Thoracic aorta (tissue), 2 donors: ENCODE measurements around the gene TOR1AIP2. TPM values are rescaled to one million over a fixed set of nuclear protein-coding genes. Genes with fewer than 3 reads are reported as not detected.

Experiments
- ATAC-seq: fragments of 150-250 bp; one replicate; pipeline ENCODE4 v1.8.0; 2017; ENCODE audit warnings: low read depth; ENCODE audit not compliant: insufficient number of reproducible peaks, low FRiP score
- DNase-seq: peaks from one replicate; pipeline ENCODE4 v3.0.0-alpha.2; 2020; ENCODE audit warnings: low spot score
- H3K27ac ChIP-seq, 2 donors: fragments of 200-600 bp; sonication (generic); 1 replicate in 1 of 2; 2 replicates in 1 of 2; pipeline ENCODE4 v1.5.1; 2016; ENCODE audit warnings: mild to moderate bottlenecking in 2 of 2, moderate library complexity in 2 of 2
- H3K27me3 ChIP-seq: fragments of 200-600 bp; sonication (generic); replicated peaks from 2 replicates; pipeline ENCODE4 v1.6.0; 2016; ENCODE audit warnings: mild to moderate bottlenecking; ENCODE audit not compliant: insufficient read depth
- H3K36me3 ChIP-seq: fragments of 200-600 bp; sonication (generic); one replicate; pipeline ENCODE4 v1.5.1; 2016
- H3K4me1 ChIP-seq, 2 donors: fragments of 200-600 bp; sonication (generic); 1 replicate in 1 of 2; 2 replicates in 1 of 2; pipeline versions ENCODE4 v1.5.1 to v1.6.0; 2016; ENCODE audit warnings: low read depth in 2 of 2, mild to moderate bottlenecking in 1 of 2; ENCODE audit not compliant: control insufficient read depth in 1 of 2
- H3K4me3 ChIP-seq: fragments of 200-600 bp; sonication (generic); 2 replicates; pipeline ENCODE4 v1.5.1; 2016; ENCODE audit warnings: mild to moderate bottlenecking
- H3K9me3 ChIP-seq: fragments of 200-600 bp; sonication (generic); 2 replicates; pipeline ENCODE4 v1.5.1; 2016
- total RNA-seq, 2 donors: library from RNA; depleted of rRNA; stranded (reverse); fragments of >200 nt; gene quantifications; one replicate each; pipeline versions ENCODE4 v1.1.0 to v1.2.3, GENCODE V29; 2016
- TF ChIP-seq, protein P1 (sequence below): fragments of 200-600 bp; sonication (generic); IDR thresholded peaks from one replicate; pipeline ENCODE4 v1.5.1; 2019; ENCODE audit warnings: antibody characterized with exemption

TOR1AIP2 gene
- total RNA-seq, 2 donors from 2014 or later = 45.9 to 74.1 TPM

DNA sequence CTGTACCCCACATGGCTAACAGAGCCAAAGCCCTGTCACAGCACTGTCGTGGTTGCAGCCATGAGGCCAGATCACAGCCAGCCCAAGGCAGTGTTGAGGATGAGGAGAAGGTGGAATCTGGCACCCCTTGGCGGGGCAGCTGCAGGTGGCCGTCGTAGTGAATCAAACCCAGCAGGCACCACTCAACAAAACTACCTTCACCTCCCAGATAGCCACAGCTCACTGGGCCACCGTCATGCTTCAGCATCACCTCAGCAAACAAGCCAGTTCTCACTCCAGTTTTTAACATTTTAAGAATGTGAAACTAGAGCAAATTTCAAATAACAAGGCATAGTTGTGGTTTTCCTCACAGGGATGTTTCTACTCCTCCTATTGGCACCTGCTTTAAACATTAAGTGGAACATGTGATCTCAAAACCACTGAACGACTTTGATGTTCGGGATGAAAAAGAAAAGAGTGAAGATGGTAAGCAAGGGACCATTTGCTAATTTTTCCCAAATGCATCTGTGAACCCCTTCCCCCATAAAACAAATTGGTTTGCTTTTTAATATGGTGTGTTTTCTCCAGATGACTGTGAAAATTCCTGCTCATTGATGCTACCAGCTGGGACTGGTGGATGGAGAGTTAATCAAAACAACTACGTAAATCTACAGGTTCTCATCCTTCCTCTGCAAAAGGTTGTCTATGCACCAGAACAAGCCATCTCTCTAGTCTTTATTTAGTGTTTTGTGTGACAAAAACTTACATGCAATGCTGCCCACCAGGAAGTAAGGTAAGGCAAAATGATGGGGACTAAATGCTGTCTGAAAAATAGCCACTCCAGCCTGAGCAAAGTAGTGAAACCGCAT is 45.5 kb downstream of the TOR1AIP2 start:
- no peak overlapping the region for H3K27ac ChIP-seq
- no peak for DNase-seq
- H3K4me3 ChIP-seq = no peak overlapping the region
- TF ChIP-seq, protein P1, sequence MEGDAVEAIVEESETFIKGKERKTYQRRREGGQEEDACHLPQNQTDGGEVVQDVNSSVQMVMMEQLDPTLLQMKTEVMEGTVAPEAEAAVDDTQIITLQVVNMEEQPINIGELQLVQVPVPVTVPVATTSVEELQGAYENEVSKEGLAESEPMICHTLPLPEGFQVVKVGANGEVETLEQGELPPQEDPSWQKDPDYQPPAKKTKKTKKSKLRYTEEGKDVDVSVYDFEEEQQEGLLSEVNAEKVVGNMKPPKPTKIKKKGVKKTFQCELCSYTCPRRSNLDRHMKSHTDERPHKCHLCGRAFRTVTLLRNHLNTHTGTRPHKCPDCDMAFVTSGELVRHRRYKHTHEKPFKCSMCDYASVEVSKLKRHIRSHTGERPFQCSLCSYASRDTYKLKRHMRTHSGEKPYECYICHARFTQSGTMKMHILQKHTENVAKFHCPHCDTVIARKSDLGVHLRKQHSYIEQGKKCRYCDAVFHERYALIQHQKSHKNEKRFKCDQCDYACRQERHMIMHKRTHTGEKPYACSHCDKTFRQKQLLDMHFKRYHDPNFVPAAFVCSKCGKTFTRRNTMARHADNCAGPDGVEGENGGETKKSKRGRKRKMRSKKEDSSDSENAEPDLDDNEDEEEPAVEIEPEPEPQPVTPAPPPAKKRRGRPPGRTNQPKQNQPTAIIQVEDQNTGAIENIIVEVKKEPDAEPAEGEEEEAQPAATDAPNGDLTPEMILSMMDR = no peak
- no peaks in the 10 kb centered on the region for H3K9me3 ChIP-seq
- H3K27me3 ChIP-seq = no peaks in the 10 kb centered on the region
- H3K4me1 ChIP-seq = no peaks in the 10 kb centered on the region
- H3K36me3 ChIP-seq = no peaks in the 10 kb centered on the region
- ATAC-seq = no peak

DNA sequence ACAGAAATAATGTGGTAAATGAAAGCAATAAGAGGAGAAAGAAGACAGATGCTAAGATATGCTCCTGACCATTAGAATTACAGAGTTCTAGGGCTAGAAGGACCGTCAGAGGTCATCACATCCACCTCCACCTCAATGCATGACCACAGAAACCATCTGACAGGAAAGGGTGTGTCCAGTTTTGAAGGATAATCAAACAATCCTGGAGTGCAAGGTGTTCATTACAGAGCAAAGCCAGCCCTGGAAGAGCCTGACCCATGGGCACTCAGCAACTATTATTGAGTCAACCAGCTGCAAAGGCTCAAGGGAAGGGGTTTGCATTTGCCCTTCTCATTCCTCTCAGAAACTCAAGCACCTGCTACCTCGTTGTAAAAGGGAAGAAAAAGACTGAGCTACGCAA is 46.4 kb downstream of the TOR1AIP2 start:
- ATAC-seq = no peak
- no peaks in the 10 kb centered on the region for H3K27me3 ChIP-seq
- H3K36me3 ChIP-seq = no peaks in the 10 kb centered on the region
- H3K27ac ChIP-seq = no peak overlapping the region
- TF ChIP-seq, protein P1 = no peak
- H3K9me3 ChIP-seq = no peaks in the 10 kb centered on the region
- DNase-seq = no peak
- no peak overlapping the region for H3K4me3 ChIP-seq
- H3K4me1 ChIP-seq = no peaks in the 10 kb centered on the region

DNA sequence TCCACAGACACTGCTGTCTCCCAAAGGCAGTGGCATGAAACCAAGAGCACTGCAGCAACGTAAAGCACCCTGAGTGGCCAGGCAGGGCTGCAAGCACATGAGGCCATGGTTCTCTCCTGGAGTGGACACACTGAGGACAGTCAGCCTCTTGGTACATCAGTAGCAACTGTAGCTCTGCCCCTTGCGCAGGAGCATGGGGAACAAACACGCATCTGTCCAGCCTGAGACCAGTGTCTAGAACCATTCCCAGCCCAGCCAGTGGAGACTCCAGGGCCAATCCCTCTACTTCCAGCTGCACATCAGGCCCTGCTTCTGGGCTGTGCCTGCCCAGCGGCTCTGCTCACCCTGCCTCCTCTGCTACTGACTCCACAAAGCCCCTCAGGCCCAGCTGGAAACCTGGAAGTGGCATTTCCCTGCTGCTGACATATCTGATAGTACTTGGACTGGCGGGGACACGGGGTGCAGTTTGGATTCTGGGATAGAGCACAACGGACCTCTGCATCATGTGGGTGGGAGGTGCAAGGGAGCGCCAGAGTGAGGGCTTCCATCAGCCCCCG is 49.0 kb downstream of the TOR1AIP2 start:
- Histone ChIP-seq H3K36me3 (no peaks in the 10 kb centered on the region), H3K9me3 (no peaks in the 10 kb centered on the region), H3K27me3 (no peaks in the 10 kb centered on the region), H3K4me1 (no peaks in the 10 kb centered on the region), H3K27ac (no peak overlapping the region), H3K4me3 (no peak overlapping the region)
- DNase-seq = no peak
- TF ChIP-seq, protein P1 = no peak
- no peak for ATAC-seq

DNA sequence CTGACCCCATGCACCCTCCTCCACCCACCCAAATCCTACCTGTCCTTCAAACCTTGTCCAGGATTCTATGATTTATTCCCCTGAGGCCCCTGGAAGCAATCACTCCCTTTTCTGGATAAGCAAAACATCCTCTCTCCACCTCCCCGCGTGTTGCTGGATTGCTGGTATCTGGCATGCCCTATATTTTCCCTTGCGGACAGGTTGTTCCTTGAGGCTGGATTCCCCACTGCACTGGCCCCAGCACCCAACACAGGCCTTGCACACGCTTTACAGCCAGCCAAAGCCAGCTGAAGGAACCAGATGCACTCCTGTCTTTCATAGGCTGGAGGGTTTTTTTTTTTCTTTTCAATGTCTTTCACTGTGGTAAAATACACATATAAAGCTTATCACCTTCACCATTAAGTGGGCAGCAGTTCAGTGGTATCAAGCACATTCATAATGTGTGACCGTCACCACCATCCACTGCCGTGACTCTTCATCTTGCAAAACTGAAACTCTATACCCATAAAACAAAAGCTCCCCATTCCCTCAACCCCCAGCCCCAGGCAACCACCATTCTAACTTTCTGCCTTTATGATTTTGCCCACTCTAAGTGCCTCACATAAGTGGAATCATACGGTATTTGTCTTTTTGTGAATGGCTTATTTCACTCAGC is 50.9 kb downstream of the TOR1AIP2 start:
- Histone ChIP-seq H3K36me3 (no peaks in the 10 kb centered on the region), H3K4me1 (no peaks in the 10 kb centered on the region), H3K4me3 (no peak overlapping the region), H3K27me3 (no peaks in the 10 kb centered on the region), H3K27ac (no peak overlapping the region), H3K9me3 (no peaks in the 10 kb centered on the region)
- ATAC-seq (no peak), DNase-seq (no peak)
- TF ChIP-seq, protein P1 = no peak

DNA sequence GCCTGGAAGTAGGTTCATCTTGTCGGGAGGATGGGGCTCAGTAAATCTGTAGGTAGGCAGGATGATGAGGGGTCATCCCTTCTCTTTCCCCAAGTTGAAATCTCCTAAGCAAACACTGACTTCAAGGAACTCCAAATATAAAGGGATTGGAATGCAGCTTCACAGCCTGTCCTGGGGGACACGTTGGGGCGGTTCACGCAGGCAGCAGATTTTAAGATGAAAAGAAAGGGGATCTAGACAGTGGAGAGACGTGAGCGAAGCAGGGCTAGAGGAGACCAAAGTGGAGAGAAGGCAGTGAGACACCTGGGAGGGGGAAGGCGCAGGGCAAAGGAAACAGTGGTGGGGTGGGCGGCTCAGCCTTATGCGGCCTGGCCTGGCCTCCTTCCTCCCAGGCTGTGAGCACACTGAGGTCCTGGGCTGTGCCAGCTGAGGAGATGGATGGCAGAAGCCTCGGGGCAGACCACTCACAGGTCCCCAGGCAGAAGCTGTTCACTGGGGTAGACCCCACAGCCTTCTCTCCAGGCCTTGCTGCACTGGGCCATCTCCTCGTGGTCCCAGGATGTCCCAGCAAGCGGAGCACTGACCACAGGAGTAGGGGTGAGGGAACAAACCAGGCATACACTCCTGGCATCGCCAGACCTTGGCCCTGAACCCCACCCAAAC is 51.7 kb downstream of the TOR1AIP2 start:
- ATAC-seq (no peak), DNase-seq (no peak)
- TF ChIP-seq, protein P1 = no peak

More for the DNA sequence above, 51.7 kb downstream of the TOR1AIP2 start:
- Histone ChIP-seq H3K4me1 (no peaks in the 10 kb centered on the region), H3K36me3 (no peaks in the 10 kb centered on the region), H3K4me3 (no peak overlapping the region), H3K27me3 (no peaks in the 10 kb centered on the region), H3K9me3 (no peaks in the 10 kb centered on the region), H3K27ac (no peak overlapping the region)
